AG04450 (cell line): ENCODE results near the gene PPP1R16B. TPM values are rescaled to one million over a fixed set of nuclear protein-coding genes. Genes with fewer than 3 reads are reported as not detected.

Experiments
- CTCF ChIA-PET: fragments of 300-600, 350-600 bp; formaldehyde crosslinking; extraction: SDS; loops from one replicate; lab custom pipeline; 2022; ENCODE audit warnings: antibody characterized with exemption, inconsistent platforms; lab: Charles Lee
- POLR2A ChIA-PET: fragments of 350-600 bp; formaldehyde crosslinking; extraction: SDS; loops from one replicate; lab custom pipeline; 2021; ENCODE audit warnings: antibody characterized with exemption, inconsistent platforms; lab: Yijun Ruan, JAX
- DNase-seq: peaks from one replicate; pipeline ENCODE4 v3.0.0-alpha.2; 2011; ENCODE audit warnings: low read depth, low spot score
- H3K27ac ChIP-seq: one replicate; pipeline ENCODE4 v1.5.1; 2012; ENCODE audit warnings: low read depth, low read length, control low read depth
- H3K27me3 ChIP-seq: one replicate; pipeline ENCODE4 v1.6.0; 2012; ENCODE audit warnings: low read length; ENCODE audit not compliant: control insufficient read depth, insufficient read depth
- H3K4me3 ChIP-seq: 2 replicates; pipeline ENCODE4 v1.5.1; 2011; ENCODE audit warnings: mild to moderate bottlenecking, low read depth, low read length, control low read depth
- H3K9me3 ChIP-seq: 2 replicates; pipeline ENCODE4 v1.5.1; 2012; ENCODE audit warnings: low read length; ENCODE audit not compliant: control insufficient read depth, insufficient read depth
- polyA plus RNA-seq: library from polyadenylated mRNA; depleted of rRNA; stranded (reverse); fragments of >200 nt; gene quantifications from 2 replicates; pipeline ENCODE4 v1.2.3, GENCODE V29; 2011
- TF ChIP-seq, protein P1 (sequence below): IDR thresholded peaks from 2 replicates; pipeline ENCODE4 v1.5.1; 2011; ENCODE audit warnings: low read depth, low read length, control low read depth, inconsistent platforms

The PPP1R16B gene
- polyA plus RNA-seq, 1 experiment, result not detected

DNA sequence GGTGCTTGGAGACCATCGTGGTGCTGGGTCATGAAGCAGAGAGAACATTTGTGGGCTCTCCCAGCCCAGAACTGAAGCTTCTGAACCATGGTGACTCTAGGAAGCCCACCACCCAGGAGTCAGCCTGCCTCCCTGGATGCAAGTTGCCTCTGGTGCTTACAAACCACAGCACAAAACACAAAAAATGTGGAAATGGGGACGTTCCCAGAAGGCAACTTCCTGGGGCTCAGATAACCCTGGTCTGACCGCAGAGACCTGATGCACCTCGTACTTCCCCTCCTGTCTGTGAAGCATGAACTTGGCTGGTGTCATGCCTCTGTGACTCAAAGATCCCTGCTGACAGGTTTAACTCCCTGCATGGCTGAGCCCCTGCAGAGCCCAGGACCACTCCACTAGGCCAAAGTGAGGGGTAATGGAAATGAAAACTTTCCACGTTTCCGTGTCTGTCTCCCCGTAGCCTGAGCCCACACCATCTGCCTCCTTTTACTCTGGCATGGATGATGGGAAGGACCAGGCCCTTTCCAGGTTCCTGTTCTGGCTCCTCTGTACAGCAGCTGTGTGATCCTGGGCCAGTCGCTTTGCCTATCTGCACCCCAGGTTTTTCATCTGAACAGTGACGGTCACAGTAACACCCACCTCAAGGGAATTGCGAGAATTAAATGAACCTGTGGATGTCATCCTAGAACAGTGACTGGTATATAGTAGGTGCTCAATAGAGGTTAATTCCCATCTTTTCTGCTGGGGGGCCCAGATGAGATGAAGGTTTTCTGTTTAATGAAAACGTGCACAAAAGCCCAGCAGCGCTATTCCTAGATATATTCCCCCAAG is 57.7 kb downstream of the PPP1R16B start:
- Histone ChIP-seq H3K9me3 (no peaks in the 10 kb centered on the region), H3K27me3 (peaks cover 2% of the 10 kb centered on the region), H3K27ac (no peak overlapping the region), H3K4me3 (no peak overlapping the region)
- CTCF ChIA-PET, result no interaction called here
- DNase-seq, result no peak
- POLR2A ChIA-PET, result no interaction called here
- TF ChIP-seq, protein P1, sequence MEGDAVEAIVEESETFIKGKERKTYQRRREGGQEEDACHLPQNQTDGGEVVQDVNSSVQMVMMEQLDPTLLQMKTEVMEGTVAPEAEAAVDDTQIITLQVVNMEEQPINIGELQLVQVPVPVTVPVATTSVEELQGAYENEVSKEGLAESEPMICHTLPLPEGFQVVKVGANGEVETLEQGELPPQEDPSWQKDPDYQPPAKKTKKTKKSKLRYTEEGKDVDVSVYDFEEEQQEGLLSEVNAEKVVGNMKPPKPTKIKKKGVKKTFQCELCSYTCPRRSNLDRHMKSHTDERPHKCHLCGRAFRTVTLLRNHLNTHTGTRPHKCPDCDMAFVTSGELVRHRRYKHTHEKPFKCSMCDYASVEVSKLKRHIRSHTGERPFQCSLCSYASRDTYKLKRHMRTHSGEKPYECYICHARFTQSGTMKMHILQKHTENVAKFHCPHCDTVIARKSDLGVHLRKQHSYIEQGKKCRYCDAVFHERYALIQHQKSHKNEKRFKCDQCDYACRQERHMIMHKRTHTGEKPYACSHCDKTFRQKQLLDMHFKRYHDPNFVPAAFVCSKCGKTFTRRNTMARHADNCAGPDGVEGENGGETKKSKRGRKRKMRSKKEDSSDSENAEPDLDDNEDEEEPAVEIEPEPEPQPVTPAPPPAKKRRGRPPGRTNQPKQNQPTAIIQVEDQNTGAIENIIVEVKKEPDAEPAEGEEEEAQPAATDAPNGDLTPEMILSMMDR, result no peak

- POLR2A ChIA-PET, result no interaction called here
Observed at GRCh38 chr20:38864662-38865061, 59.2 kb downstream of the PPP1R16B start.

DNA sequence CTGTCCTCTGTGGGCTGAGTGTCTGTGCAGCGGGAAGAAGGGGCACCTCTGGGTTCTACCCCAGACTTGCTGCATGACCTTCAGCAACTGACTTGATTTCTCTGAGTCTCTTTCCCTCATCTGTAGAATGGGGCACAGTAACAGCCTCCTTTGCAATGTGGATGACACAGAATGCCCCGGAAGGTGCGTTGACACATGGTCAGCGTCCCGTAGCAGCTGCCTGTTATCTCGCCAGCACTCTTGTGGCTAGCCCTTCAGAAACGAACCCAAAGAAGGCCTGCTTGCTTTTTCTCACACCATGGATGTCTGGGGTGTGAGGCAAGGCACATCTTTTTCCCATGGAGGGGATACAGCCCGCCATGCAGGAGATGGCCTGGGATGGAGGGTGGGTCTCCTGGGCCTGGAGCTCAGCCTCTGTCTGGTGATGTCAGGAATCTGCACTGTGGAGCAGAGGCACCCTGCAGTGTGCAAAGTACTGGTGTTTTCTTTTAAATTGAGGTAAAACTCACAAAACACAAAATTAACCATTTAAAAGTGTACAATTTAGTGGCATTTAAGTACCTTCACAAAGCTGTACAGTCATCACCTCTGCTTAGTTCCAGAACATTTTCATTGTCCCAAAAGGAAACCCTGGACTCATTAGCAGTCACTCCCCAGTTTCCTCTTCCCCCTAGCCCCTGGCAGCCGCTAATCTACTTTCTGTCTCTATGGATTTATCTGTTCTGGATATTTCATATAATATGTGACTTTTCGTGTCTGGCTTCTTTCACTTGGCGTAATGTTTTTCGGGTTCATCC is 61.0 kb downstream of the PPP1R16B start:
- DNase-seq, result no peak
- H3K9me3 ChIP-seq, result no peaks in the 10 kb centered on the region
- CTCF ChIA-PET, result interaction anchor here (1.3 kb wide), 1 partner anchor 27 kb away, joined by 4 read pairs; no protein-coding TSS in a partner anchor
- H3K4me3 ChIP-seq, result no peak overlapping the region
- H3K27ac ChIP-seq, result no peak overlapping the region
- peaks cover 2% of the 10 kb centered on the region for H3K27me3 ChIP-seq
- POLR2A ChIA-PET, result no interaction called here
- TF ChIP-seq, protein P1, result no peak

More at GRCh38 chr20:38864662-38865061, 59.2 kb downstream of the PPP1R16B start:
- peaks cover 2% of the 10 kb centered on the region for H3K27me3 ChIP-seq
- CTCF ChIA-PET, result no interaction called here
- no peak overlapping the region for H3K4me3 ChIP-seq
- TF ChIP-seq, protein P1, result no peak
- no peak for DNase-seq
- no peaks in the 10 kb centered on the region for H3K9me3 ChIP-seq
- H3K27ac ChIP-seq, result no peak overlapping the region

DNA sequence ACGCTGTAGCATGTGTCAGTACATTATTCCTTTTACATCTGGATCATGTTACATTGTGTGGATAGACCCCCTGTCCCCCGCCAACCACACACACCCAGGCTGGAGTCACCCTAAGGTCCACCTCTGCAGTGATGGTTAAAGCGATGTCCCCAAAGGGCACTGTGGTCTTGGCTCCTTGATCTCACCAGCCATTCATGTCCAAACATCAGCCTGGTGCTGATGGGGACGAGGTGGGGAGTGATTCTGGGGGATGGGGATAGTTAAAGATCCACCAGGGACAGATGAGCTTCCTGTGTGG is 61.5 kb downstream of the PPP1R16B start:
- DNase-seq, result no peak
- H3K9me3 ChIP-seq, result no peaks in the 10 kb centered on the region
- H3K27me3 ChIP-seq, result peaks cover 2% of the 10 kb centered on the region
- ChIA-PET CTCF (interaction anchor here (1.3 kb wide), 1 partner anchor 26 kb away, joined by 4 read pairs; no protein-coding TSS in a partner anchor), POLR2A (no interaction called here)
- no peak overlapping the region for H3K27ac ChIP-seq
- no peak overlapping the region for H3K4me3 ChIP-seq
- TF ChIP-seq, protein P1, result no peak
